Vagina (tissue), 2 donors: ENCODE data around the gene UBA3.

Experiments used
- POLR2A ChIP-seq, 2 donors: fragments of 450-650 bp; IDR thresholded peaks; one replicate each; pipeline ENCODE4 v1.6.1; 2017; ENCODE audit warnings: antibody characterized with exemption in 2 of 2, mild to moderate bottlenecking in 2 of 2, moderate library complexity in 2 of 2
- POLR2AphosphoS5 ChIP-seq, 2 donors: sonication (generic); formaldehyde crosslinking; IDR thresholded peaks; one replicate each; pipeline ENCODE4 v1.9.0; 2017; ENCODE audit warnings: antibody characterized with exemption in 2 of 2, mild to moderate bottlenecking in 2 of 2, low read depth in 1 of 2; ENCODE audit not compliant: insufficient read depth in 1 of 2
- TF ChIP-seq, protein P1 (sequence below), 3 experiments: fragments of 450-650 bp in 2 of 3; fragments of 200-600 bp in 1 of 3; sonication (generic) in 1 of 3; IDR thresholded peaks; one replicate each; pipeline ENCODE4 v1.5.1; 2017 to 2019; ENCODE audit warnings: antibody characterized with exemption in 3 of 3, mild to moderate bottlenecking in 2 of 3, moderate library complexity in 2 of 3

- TF ChIP-seq, protein P1, sequence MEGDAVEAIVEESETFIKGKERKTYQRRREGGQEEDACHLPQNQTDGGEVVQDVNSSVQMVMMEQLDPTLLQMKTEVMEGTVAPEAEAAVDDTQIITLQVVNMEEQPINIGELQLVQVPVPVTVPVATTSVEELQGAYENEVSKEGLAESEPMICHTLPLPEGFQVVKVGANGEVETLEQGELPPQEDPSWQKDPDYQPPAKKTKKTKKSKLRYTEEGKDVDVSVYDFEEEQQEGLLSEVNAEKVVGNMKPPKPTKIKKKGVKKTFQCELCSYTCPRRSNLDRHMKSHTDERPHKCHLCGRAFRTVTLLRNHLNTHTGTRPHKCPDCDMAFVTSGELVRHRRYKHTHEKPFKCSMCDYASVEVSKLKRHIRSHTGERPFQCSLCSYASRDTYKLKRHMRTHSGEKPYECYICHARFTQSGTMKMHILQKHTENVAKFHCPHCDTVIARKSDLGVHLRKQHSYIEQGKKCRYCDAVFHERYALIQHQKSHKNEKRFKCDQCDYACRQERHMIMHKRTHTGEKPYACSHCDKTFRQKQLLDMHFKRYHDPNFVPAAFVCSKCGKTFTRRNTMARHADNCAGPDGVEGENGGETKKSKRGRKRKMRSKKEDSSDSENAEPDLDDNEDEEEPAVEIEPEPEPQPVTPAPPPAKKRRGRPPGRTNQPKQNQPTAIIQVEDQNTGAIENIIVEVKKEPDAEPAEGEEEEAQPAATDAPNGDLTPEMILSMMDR (IDR thresholded peaks at IDR 0.05), result no peak
- TF ChIP-seq POLR2A (IDR thresholded peaks at IDR 0.05), result no peak
- TF ChIP-seq POLR2AphosphoS5 (IDR thresholded peaks at IDR 0.05; ENCODE audit: insufficient read depth in 1 of 2, low read depth in 1 of 2), result no peak
Observed at GRCh38 chr3:69005071-69005790, 74.9 kb downstream of the UBA3 start.
